ENCODE data around the gene CUX1. TPM values are rescaled to one million over a fixed set of nuclear protein-coding genes. Genes with fewer than 3 reads are reported as not detected.
A peak's percentile ranks its signal among the peaks of the same experiment; 100 is the strongest.

The CUX1 gene
- total RNA-seq, 1 donor from 2014 or later = 118 TPM

DNA sequence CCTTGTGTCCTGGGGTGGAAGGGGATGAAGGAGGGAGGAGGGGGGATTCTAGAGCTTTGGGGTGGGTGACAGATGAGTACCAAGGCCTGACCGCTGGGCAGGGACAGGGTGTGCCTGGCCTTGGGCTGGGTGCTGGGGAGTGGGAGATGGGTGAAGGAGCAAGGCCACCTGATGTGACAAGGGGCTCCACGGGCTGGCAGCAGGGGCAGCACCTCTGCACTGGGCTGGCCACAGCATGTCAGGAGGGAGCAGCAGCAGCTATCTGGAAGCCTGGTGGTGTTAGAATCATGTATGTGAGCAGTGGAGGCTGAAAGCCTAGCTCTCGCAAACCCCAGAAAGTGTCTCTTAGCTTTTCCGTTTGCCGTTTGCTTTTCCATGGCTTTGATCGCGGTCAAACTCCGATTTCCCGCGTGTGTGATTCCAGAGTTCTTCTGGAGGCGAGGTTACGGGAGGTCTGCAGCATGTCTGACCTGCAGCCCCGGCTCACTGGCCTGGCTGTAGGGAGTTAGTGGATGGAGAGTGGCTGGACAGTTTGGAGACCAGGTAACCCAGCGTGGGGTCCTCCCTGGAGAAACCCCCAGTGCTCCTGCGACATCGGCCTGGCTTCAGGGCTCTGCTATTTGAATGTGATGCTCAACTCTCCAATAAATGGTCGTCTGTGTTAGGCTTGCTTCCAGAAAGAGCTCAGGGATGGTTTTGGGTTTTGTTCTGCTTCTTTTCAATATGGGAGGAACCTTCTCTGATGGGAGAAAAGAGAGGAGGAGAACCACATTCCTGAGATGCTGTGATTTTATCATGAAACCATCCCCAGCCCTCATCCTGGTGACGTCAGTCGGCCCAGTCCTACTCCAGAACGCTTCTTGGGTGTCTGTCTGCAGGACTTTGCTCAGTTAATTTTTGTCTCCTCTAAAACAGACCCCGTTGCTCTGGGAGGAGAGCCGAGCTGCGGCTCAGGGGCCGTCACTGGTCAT, 105.5 kb downstream of the CUX1 start:
- Mint-ChIP-seq H3K4me3 (ENCODE audit: unreplicated experiment) (no peak overlapping the region), H3K36me3 (ENCODE audit: low read depth) (peaks cover 8% of the 10 kb centered on the region), H3K9me3 (ENCODE audit: low read depth) (no peaks in the 10 kb centered on the region), H3K4me1 (ENCODE audit: low read depth) (peaks cover 34% of the 10 kb centered on the region), H3K27ac (ENCODE audit: unreplicated experiment) (peak overlapping the region; percentile 99), H3K27me3 (ENCODE audit: low read depth) (no peaks in the 10 kb centered on the region)
- peak; percentile 79 for DNase-seq (ENCODE audit: low spot score)
- TF ChIP-seq, protein P1, sequence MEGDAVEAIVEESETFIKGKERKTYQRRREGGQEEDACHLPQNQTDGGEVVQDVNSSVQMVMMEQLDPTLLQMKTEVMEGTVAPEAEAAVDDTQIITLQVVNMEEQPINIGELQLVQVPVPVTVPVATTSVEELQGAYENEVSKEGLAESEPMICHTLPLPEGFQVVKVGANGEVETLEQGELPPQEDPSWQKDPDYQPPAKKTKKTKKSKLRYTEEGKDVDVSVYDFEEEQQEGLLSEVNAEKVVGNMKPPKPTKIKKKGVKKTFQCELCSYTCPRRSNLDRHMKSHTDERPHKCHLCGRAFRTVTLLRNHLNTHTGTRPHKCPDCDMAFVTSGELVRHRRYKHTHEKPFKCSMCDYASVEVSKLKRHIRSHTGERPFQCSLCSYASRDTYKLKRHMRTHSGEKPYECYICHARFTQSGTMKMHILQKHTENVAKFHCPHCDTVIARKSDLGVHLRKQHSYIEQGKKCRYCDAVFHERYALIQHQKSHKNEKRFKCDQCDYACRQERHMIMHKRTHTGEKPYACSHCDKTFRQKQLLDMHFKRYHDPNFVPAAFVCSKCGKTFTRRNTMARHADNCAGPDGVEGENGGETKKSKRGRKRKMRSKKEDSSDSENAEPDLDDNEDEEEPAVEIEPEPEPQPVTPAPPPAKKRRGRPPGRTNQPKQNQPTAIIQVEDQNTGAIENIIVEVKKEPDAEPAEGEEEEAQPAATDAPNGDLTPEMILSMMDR (IDR thresholded peaks at IDR 0.05) = no peak

DNA sequence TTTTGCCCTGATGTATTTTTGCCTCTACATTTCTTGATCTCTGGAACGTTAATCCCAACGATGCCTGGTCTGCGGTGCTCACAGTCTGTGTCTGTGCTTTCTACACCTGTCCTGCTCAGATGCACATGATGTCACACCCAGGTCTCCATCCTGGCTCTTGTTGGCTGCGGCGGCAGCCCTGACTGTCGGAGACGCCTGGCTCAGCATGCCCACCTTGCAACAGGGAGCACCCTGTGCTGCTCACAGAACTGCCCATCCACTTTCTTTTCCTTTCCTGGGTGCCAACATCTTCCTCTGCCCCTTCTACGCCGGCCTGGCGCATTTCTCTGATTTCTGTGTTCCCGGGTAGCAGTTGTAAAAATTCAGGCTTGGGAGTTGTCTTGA, 106.2 kb downstream of the CUX1 start:
- DNase-seq (ENCODE audit: low spot score) = peak; percentile 39
- Mint-ChIP-seq H3K4me1 (ENCODE audit: low read depth) (peaks cover 34% of the 10 kb centered on the region), H3K27ac (ENCODE audit: unreplicated experiment) (peak overlapping the region; percentile 99), H3K4me3 (ENCODE audit: unreplicated experiment) (peak overlapping the region; percentile 17), H3K36me3 (ENCODE audit: low read depth) (peaks cover 6% of the 10 kb centered on the region), H3K27me3 (ENCODE audit: low read depth) (no peaks in the 10 kb centered on the region), H3K9me3 (ENCODE audit: low read depth) (no peaks in the 10 kb centered on the region)
- TF ChIP-seq, protein P1 (IDR thresholded peaks at IDR 0.05) = no peak

DNA sequence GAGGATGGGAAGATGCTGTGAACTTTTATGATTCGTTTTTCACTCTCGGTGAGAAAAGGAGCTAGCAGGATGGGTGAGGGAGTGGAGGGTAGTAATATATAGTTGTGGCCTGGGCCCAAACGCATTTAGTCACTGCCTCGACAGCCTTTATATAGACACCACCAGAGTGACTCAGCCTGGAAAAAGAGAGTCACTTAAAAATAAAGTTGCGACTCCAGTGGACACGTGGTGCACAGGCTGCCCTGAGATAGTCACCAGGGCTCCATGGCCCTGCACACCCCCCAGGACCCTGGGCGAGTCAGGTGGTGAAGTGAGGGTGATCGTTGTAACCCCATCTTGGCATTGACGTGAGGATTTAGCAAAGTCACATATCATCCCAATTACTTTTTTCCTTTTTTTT, 106.7 kb downstream of the CUX1 start:
- Mint-ChIP-seq H3K4me3 (ENCODE audit: unreplicated experiment) (peak overlapping the region; percentile 17), H3K4me1 (ENCODE audit: low read depth) (peaks cover 34% of the 10 kb centered on the region), H3K27ac (ENCODE audit: unreplicated experiment) (peak overlapping the region; percentile 99), H3K36me3 (ENCODE audit: low read depth) (peaks cover 6% of the 10 kb centered on the region), H3K9me3 (ENCODE audit: low read depth) (no peaks in the 10 kb centered on the region), H3K27me3 (ENCODE audit: low read depth) (no peaks in the 10 kb centered on the region)
- TF ChIP-seq, protein P1 (IDR thresholded peaks at IDR 0.05) = no peak
- DNase-seq (ENCODE audit: low spot score) = peak; percentile 39

DNA sequence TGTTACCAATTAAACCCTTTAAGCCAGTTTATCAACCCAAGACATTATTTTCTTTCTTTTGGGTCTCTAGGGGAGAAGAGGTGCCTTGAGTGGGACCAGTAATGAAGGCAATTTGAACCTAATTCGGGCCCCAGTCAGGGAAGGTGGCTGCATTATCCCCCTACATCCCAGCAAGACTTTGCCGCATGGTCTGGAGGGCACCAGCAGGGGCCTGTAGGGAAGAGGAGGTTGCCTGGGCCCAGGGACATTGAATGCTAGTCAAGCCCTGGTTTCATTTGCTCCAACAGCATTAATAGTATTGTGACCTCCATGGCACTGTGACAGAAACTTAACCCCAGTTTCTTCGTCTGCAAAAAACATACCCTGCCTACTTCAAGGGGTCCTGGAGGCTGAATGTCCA, 108.8 kb downstream of the CUX1 start:
- TF ChIP-seq, protein P1 (IDR thresholded peaks at IDR 0.05) = no peak
- DNase-seq (ENCODE audit: low spot score) = no peak
- H3K4me1 Mint-ChIP-seq (ENCODE audit: low read depth) = peaks cover 37% of the 10 kb centered on the region
- H3K27ac Mint-ChIP-seq (ENCODE audit: unreplicated experiment) = no peak overlapping the region
- peaks cover 4% of the 10 kb centered on the region for H3K9me3 Mint-ChIP-seq (ENCODE audit: low read depth)
- no peaks in the 10 kb centered on the region for H3K27me3 Mint-ChIP-seq (ENCODE audit: low read depth)
- no peak overlapping the region for H3K4me3 Mint-ChIP-seq (ENCODE audit: unreplicated experiment)
- H3K36me3 Mint-ChIP-seq (ENCODE audit: low read depth) = peaks cover 5% of the 10 kb centered on the region

DNA sequence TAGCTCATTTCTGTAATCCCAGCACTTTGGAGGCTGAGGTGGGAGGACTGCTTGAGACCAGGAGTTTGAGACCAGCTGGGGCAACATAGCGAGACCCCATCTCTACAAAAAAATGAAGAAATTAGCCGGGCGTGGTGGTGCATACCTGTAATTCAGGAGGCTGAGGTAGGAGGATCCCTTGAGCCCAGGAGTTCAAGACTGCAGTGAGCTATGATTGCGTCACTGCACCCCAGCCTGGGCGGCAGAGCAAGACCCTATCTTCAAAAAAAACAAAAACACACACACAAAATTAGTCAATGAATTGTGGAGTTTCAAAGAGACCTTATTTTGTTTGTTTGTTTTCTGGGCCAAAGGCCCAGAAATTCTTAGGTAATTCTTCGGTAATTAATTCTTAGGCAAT, 110.0 kb downstream of the CUX1 start:
- Mint-ChIP-seq H3K27ac (ENCODE audit: unreplicated experiment) (no peak overlapping the region), H3K4me3 (ENCODE audit: unreplicated experiment) (no peak overlapping the region), H3K9me3 (ENCODE audit: low read depth) (peaks cover 4% of the 10 kb centered on the region), H3K4me1 (ENCODE audit: low read depth) (peaks cover 40% of the 10 kb centered on the region), H3K27me3 (ENCODE audit: low read depth) (no peaks in the 10 kb centered on the region), H3K36me3 (ENCODE audit: low read depth) (peaks cover 4% of the 10 kb centered on the region)
- TF ChIP-seq, protein P1 (IDR thresholded peaks at IDR 0.05) = no peak
- no peak for DNase-seq (ENCODE audit: low spot score)
